WTC11 (cell line): ENCODE measurements around the gene OLFML3. TPM values are rescaled to one million over a fixed set of nuclear protein-coding genes. Genes with fewer than 3 reads are reported as not detected.

Experiments used
- ATAC-seq: fragments of 200-7000 bp; cut with Tn5 transposase; 2 replicates; pipeline ENCODE4 v1.10.0; 2021; ENCODE audit warnings: mild to moderate bottlenecking, moderate library complexity
- CTCF ChIA-PET: fragments of 300-600 bp; sonication (Branson Sonifier 250); formaldehyde crosslinking; loops from one replicate; lab custom pipeline; 2021; ENCODE audit warnings: antibody characterized with exemption; lab: Charles Lee
- POLR2A ChIA-PET: fragments of 350-600 bp; sonication (Branson Sonifier 250); formaldehyde crosslinking; loops from one replicate; lab custom pipeline; 2021; ENCODE audit warnings: antibody characterized with exemption; lab: Charles Lee
- DNase-seq: peaks from one replicate; pipeline ENCODE4 v3.0.0; 2021; ENCODE audit warnings: low spot score
- H3K27ac Mint-ChIP-seq: 2 replicates; pipeline ENCODE4 v1.8.0; 2021; ENCODE audit warnings: mixed read lengths
- H3K27me3 Mint-ChIP-seq: 2 replicates; pipeline ENCODE4 v1.8.0; 2021; ENCODE audit warnings: low read depth, mild to moderate bottlenecking, moderate library complexity, mixed read lengths
- H3K36me3 Mint-ChIP-seq: 2 replicates; pipeline ENCODE4 v1.8.0; 2021; ENCODE audit warnings: mixed read lengths
- H3K4me1 Mint-ChIP-seq: 2 replicates; pipeline ENCODE4 v1.8.0; 2022; ENCODE audit warnings: mixed read lengths
- H3K4me3 Mint-ChIP-seq: 2 replicates; pipeline ENCODE4 v1.8.0; 2021; ENCODE audit warnings: mild to moderate bottlenecking, moderate library complexity, mixed read lengths
- H3K9me3 Mint-ChIP-seq: 2 replicates; pipeline ENCODE4 v1.8.0; 2021; ENCODE audit warnings: mixed read lengths
- ETV6 ChIP-seq: sonication (generic); formaldehyde crosslinking; IDR thresholded peaks from 2 replicates; pipeline ENCODE4 v1.8.1; 2022; ENCODE audit warnings: mild to moderate bottlenecking, missing genetic modification reagents
- FOXJ3 ChIP-seq: sonication (generic); formaldehyde crosslinking; IDR thresholded peaks from 2 replicates; pipeline ENCODE4 v1.9.0; 2021; ENCODE audit warnings: missing genetic modification reagents, mild to moderate bottlenecking, borderline replicate concordance
- FOXP1 ChIP-seq: sonication (generic); formaldehyde crosslinking; IDR thresholded peaks from 2 replicates; pipeline ENCODE4 v1.8.0; 2022; ENCODE audit warnings: missing genetic modification reagents, mild to moderate bottlenecking, moderate library complexity, borderline replicate concordance
- MYBL2 ChIP-seq: sonication (generic); formaldehyde crosslinking; IDR thresholded peaks from 2 replicates; pipeline ENCODE4 v1.8.1; 2023; ENCODE audit warnings: mild to moderate bottlenecking, moderate library complexity, missing genetic modification reagents
- NFYB ChIP-seq: sonication (generic); formaldehyde crosslinking; conservative IDR thresholded peaks from 2 replicates; pipeline ENCODE4 v1.8.0; 2022; ENCODE audit warnings: low read depth, missing genetic modification reagents
- PRRX2 ChIP-seq: fragments of 250-450 bp; sonication (Bioruptor Pico); IDR thresholded peaks from 2 replicates; pipeline ENCODE4 v1.8.0; 2021; ENCODE audit warnings: mild to moderate bottlenecking
- SP1 ChIP-seq: sonication (generic); formaldehyde crosslinking; conservative IDR thresholded peaks from 2 replicates; pipeline ENCODE4 v1.8.1; 2022; ENCODE audit warnings: missing genetic modification reagents
- TEAD1 ChIP-seq: sonication (generic); formaldehyde crosslinking; IDR thresholded peaks from 2 replicates; pipeline ENCODE4 v1.8.0; 2022; ENCODE audit warnings: mild to moderate bottlenecking, missing genetic modification reagents
- ZMAT4 ChIP-seq: fragments of 250-450 bp; sonication (Bioruptor Pico); IDR thresholded peaks from 2 replicates; pipeline ENCODE4 v1.9.0; 2021; ENCODE audit warnings: mild to moderate bottlenecking
- ZNF423 ChIP-seq: fragments of 250-450 bp; sonication (Bioruptor Pico); IDR thresholded peaks from 2 replicates; pipeline ENCODE4 v2.1.2; 2022; ENCODE audit warnings: mild to moderate bottlenecking, moderate library complexity
- ZNF671 ChIP-seq: fragments of 250-450 bp; sonication (Bioruptor Pico); IDR thresholded peaks from 2 replicates; pipeline ENCODE4 v1.8.0; 2021; ENCODE audit warnings: mild to moderate bottlenecking
- total RNA-seq: library from RNA; stranded (reverse); gene quantifications from 3 replicates; pipeline ENCODE4 v1.2.3, GENCODE V29; 2021
- TF ChIP-seq, protein P1 (sequence below): sonication (generic); formaldehyde crosslinking; conservative IDR thresholded peaks from 2 replicates; pipeline ENCODE4 v1.8.1; 2023; ENCODE audit warnings: mild to moderate bottlenecking, low read depth, missing genetic modification reagents, moderate library complexity
- TF ChIP-seq, protein P2 (sequence below): fragments of 200-600 bp; IDR thresholded peaks from 2 replicates; pipeline ENCODE4 v1.8.0; 2022; ENCODE audit warnings: antibody characterized with exemption
- TF ChIP-seq, protein P3 (sequence below): sonication (generic); formaldehyde crosslinking; IDR thresholded peaks from 2 replicates; pipeline ENCODE4 v1.8.0; 2022; ENCODE audit warnings: missing genetic modification reagents
- TF ChIP-seq, protein P4 (sequence below): fragments of 250-450 bp; sonication (Bioruptor Pico); conservative IDR thresholded peaks from 2 replicates; pipeline ENCODE4 v1.9.0; 2021; ENCODE audit warnings: mild to moderate bottlenecking
- TF ChIP-seq, protein P5 (sequence below): sonication (generic); formaldehyde crosslinking; IDR thresholded peaks from 2 replicates; pipeline ENCODE4 v1.8.0; 2023; ENCODE audit warnings: missing genetic modification reagents, mild to moderate bottlenecking, borderline replicate concordance

OLFML3 gene
- total RNA-seq, 1 experiment from 2014 or later: 65.8 TPM

DNA sequence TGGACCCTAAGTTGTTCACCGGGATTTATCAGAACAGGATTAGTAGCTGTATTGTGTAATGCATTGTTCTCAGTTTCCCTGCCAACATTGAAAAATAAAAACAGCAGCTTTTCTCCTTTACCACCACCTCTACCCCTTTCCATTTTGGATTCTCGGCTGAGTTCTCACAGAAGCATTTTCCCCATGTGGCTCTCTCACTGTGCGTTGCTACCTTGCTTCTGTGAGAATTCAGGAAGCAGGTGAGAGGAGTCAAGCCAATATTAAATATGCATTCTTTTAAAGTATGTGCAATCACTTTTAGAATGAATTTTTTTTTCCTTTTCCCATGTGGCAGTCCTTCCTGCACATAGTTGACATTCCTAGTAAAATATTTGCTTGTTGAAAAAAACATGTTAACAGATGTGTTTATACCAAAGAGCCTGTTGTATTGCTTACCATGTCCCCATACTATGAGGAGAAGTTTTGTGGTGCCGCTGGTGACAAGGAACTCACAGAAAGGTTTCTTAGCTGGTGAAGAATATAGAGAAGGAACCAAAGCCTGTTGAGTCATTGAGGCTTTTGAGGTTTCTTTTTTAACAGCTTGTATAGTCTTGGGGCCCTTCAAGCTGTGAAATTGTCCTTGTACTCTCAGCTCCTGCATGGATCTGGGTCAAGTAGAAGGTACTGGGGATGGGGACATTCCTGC lies 3.9 kb upstream of the OLFML3 start:
- Mint-ChIP-seq H3K27ac (peak overlapping the region; percentile 20), H3K36me3 (peaks cover 34% of the 10 kb centered on the region)
- CTCF ChIA-PET: interaction anchor here (1.4 to 5.5 kb wide), 3 partner anchors 10 to 372 kb away, joined by 4 to 107 read pairs (median 68); no protein-coding TSS in a partner anchor

DNA sequence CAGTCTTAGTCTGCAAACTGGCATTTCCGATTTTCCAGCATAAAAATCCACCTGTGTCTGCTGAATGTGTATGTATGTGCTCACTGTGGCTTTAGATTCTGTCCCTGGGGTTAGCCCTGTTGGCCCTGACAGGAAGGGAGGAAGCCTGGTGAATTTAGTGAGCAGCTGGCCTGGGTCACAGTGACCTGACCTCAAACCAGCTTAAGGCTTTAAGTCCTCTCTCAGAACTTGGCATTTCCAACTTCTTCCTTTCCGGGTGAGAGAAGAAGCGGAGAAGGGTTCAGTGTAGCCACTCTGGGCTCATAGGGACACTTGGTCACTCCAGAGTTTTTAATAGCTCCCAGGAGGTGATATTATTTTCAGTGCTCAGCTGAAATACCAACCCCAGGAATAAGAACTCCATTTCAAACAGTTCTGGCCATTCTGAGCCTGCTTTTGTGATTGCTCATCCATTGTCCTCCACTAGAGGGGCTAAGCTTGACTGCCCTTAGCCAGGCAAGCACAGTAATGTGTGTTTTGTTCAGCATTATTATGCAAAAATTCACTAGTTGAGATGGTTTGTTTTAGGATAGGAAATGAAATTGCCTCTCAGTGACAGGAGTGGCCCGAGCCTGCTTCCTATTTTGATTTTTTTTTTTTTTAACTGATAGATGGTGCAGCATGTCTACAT lies 2.5 kb upstream of the OLFML3 start:
- no peak for DNase-seq
- ATAC-seq: peak; percentile 31
- H3K4me1 Mint-ChIP-seq: peaks cover 70% of the 10 kb centered on the region
- POLR2A ChIA-PET: interaction anchor here (0.7 kb wide), 1 partner anchor 468 kb away, joined by 3 read pairs; no protein-coding TSS in a partner anchor
- peak overlapping the region; percentile 41 for H3K4me3 Mint-ChIP-seq
- H3K36me3 Mint-ChIP-seq: peaks cover 40% of the 10 kb centered on the region
- no peaks in the 10 kb centered on the region for H3K9me3 Mint-ChIP-seq
- CTCF ChIA-PET: interaction anchor here (0.6 to 5.5 kb wide), 49 partner anchors 8 to 382 kb away, joined by 3 to 107 read pairs (median 4); partner anchors contain the start of gene SYT6
- no peaks in the 10 kb centered on the region for H3K27me3 Mint-ChIP-seq
- peak overlapping the region; percentile 97 for H3K27ac Mint-ChIP-seq
- TF ChIP-seq TEAD1 (CRISPR knock-in tag) (peak; percentile 71; the same call in 1 of the 2 replicates), ETV6 (peak; percentile 37; the same call in 1 of the 2 replicates), FOXJ3 (CRISPR knock-in tag) (no peak), ZMAT4 (CRISPR knock-in tag) (no peak), SP1 (0 out of 2 replicates have a peak, but pooled peaks have one; percentile 15), PRRX2 (CRISPR knock-in tag) (no peak)
- TF ChIP-seq, protein P1, sequence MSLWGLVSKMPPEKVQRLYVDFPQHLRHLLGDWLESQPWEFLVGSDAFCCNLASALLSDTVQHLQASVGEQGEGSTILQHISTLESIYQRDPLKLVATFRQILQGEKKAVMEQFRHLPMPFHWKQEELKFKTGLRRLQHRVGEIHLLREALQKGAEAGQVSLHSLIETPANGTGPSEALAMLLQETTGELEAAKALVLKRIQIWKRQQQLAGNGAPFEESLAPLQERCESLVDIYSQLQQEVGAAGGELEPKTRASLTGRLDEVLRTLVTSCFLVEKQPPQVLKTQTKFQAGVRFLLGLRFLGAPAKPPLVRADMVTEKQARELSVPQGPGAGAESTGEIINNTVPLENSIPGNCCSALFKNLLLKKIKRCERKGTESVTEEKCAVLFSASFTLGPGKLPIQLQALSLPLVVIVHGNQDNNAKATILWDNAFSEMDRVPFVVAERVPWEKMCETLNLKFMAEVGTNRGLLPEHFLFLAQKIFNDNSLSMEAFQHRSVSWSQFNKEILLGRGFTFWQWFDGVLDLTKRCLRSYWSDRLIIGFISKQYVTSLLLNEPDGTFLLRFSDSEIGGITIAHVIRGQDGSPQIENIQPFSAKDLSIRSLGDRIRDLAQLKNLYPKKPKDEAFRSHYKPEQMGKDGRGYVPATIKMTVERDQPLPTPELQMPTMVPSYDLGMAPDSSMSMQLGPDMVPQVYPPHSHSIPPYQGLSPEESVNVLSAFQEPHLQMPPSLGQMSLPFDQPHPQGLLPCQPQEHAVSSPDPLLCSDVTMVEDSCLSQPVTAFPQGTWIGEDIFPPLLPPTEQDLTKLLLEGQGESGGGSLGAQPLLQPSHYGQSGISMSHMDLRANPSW (CRISPR knock-in tag): no peak
- TF ChIP-seq, protein P2, sequence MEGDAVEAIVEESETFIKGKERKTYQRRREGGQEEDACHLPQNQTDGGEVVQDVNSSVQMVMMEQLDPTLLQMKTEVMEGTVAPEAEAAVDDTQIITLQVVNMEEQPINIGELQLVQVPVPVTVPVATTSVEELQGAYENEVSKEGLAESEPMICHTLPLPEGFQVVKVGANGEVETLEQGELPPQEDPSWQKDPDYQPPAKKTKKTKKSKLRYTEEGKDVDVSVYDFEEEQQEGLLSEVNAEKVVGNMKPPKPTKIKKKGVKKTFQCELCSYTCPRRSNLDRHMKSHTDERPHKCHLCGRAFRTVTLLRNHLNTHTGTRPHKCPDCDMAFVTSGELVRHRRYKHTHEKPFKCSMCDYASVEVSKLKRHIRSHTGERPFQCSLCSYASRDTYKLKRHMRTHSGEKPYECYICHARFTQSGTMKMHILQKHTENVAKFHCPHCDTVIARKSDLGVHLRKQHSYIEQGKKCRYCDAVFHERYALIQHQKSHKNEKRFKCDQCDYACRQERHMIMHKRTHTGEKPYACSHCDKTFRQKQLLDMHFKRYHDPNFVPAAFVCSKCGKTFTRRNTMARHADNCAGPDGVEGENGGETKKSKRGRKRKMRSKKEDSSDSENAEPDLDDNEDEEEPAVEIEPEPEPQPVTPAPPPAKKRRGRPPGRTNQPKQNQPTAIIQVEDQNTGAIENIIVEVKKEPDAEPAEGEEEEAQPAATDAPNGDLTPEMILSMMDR: peak; percentile 15; the same call in 1 of the 2 replicates
- TF ChIP-seq, protein P3, sequence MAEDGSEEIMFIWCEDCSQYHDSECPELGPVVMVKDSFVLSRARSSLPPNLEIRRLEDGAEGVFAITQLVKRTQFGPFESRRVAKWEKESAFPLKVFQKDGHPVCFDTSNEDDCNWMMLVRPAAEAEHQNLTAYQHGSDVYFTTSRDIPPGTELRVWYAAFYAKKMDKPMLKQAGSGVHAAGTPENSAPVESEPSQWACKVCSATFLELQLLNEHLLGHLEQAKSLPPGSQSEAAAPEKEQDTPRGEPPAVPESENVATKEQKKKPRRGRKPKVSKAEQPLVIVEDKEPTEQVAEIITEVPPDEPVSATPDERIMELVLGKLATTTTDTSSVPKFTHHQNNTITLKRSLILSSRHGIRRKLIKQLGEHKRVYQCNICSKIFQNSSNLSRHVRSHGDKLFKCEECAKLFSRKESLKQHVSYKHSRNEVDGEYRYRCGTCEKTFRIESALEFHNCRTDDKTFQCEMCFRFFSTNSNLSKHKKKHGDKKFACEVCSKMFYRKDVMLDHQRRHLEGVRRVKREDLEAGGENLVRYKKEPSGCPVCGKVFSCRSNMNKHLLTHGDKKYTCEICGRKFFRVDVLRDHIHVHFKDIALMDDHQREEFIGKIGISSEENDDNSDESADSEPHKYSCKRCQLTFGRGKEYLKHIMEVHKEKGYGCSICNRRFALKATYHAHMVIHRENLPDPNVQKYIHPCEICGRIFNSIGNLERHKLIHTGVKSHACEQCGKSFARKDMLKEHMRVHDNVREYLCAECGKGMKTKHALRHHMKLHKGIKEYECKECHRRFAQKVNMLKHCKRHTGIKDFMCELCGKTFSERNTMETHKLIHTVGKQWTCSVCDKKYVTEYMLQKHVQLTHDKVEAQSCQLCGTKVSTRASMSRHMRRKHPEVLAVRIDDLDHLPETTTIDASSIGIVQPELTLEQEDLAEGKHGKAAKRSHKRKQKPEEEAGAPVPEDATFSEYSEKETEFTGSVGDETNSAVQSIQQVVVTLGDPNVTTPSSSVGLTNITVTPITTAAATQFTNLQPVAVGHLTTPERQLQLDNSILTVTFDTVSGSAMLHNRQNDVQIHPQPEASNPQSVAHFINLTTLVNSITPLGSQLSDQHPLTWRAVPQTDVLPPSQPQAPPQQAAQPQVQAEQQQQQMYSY (CRISPR knock-in tag): peak; percentile 22; the same call in 1 of the 2 replicates

More for the DNA sequence above, 3.9 kb upstream of the OLFML3 start:
- POLR2A ChIA-PET: no interaction called here
- peaks cover 57% of the 10 kb centered on the region for H3K4me1 Mint-ChIP-seq
- no peaks in the 10 kb centered on the region for H3K27me3 Mint-ChIP-seq
- ATAC-seq (no peak), DNase-seq (no peak)
- TF ChIP-seq ZNF671 (CRISPR knock-in tag) (no peak), MYBL2 (CRISPR knock-in tag) (no peak), FOXP1 (CRISPR knock-in tag) (no peak), NFYB (CRISPR knock-in tag) (no peak), ZNF423 (CRISPR knock-in tag) (no peak), TEAD1 (CRISPR knock-in tag) (no peak)
- TF ChIP-seq, protein P4, sequence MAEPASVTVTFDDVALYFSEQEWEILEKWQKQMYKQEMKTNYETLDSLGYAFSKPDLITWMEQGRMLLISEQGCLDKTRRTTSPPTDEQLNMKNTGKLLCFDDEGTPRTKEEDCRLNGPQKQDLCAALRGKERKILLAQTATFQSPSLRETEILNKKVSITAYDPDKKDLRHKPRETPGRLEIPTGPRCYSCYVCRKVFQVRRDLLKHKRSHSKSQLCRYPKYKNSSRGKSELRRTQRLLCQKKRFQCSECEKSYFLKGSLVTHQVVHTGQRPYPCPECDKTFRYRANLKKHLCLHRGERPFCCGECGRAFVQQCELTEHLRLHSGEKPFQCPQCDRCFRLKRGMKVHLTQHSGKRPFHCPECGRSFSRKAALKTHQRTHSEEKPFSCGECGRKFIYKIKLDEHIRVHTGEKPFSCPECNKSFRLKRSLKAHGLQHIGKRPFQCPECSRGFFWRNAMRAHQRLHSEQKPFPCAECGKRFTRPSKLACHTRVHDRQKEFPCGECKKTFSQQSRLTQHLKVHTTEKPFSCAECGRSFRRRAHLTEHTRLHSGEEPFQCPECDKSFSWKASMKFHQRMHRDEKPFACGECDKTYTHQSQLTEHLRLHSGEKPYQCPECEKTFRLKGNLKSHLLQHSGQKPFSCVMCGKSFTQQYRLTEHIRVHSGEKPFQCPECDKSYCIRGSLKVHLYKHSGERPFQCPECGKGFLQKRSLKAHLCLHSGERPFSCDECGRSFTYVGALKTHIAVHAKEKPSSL (CRISPR knock-in tag): no peak
- TF ChIP-seq, protein P5, sequence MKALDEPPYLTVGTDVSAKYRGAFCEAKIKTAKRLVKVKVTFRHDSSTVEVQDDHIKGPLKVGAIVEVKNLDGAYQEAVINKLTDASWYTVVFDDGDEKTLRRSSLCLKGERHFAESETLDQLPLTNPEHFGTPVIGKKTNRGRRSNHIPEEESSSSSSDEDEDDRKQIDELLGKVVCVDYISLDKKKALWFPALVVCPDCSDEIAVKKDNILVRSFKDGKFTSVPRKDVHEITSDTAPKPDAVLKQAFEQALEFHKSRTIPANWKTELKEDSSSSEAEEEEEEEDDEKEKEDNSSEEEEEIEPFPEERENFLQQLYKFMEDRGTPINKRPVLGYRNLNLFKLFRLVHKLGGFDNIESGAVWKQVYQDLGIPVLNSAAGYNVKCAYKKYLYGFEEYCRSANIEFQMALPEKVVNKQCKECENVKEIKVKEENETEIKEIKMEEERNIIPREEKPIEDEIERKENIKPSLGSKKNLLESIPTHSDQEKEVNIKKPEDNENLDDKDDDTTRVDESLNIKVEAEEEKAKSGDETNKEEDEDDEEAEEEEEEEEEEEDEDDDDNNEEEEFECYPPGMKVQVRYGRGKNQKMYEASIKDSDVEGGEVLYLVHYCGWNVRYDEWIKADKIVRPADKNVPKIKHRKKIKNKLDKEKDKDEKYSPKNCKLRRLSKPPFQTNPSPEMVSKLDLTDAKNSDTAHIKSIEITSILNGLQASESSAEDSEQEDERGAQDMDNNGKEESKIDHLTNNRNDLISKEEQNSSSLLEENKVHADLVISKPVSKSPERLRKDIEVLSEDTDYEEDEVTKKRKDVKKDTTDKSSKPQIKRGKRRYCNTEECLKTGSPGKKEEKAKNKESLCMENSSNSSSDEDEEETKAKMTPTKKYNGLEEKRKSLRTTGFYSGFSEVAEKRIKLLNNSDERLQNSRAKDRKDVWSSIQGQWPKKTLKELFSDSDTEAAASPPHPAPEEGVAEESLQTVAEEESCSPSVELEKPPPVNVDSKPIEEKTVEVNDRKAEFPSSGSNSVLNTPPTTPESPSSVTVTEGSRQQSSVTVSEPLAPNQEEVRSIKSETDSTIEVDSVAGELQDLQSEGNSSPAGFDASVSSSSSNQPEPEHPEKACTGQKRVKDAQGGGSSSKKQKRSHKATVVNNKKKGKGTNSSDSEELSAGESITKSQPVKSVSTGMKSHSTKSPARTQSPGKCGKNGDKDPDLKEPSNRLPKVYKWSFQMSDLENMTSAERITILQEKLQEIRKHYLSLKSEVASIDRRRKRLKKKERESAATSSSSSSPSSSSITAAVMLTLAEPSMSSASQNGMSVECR (CRISPR knock-in tag): no peak
- no peak overlapping the region for H3K4me3 Mint-ChIP-seq
- H3K9me3 Mint-ChIP-seq: no peaks in the 10 kb centered on the region
